ENCODE data around the gene PLA2R1. TPM values are rescaled to one million over a fixed set of nuclear protein-coding genes. Genes with fewer than 3 reads are reported as not detected.

PLA2R1 gene
- total RNA-seq, 1 experiment from 2014 or later = 0.39 TPM

DNA sequence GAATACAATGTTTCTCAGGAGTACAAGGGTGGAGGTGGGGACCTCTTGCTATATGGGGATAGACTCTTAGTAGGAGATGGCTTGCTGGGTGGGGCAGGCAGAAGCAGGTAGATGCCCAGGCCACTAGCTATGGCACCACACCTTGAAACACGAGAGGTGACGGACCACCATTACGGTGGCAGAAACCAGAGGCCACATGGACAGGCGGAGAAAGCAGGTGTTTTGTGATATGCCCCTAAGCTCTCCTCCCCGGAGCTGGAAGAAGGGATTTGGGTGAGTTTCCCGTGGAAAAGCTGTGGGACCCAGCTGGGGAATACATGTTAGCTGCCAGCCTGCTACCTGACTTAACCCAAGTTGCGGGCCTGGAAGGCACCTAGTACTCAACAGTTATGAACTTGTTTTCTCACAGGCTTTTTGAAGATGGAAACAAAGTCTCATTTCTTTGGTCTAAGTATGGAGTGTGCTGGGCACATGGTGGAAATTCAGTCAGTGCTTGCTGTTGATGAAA is 16.7 kb downstream of the PLA2R1 start:
- Mint-ChIP-seq H3K27me3 (ENCODE audit: insufficient read depth, unreplicated experiment) (peaks cover 4% of the 10 kb centered on the region), H3K27ac (ENCODE audit: unreplicated experiment) (no peak overlapping the region), H3K36me3 (ENCODE audit: insufficient read depth, unreplicated experiment) (no peaks in the 10 kb centered on the region), H3K9me3 (ENCODE audit: unreplicated experiment) (no peaks in the 10 kb centered on the region), H3K4me1 (ENCODE audit: low read depth, unreplicated experiment) (no peaks in the 10 kb centered on the region), H3K4me3 (ENCODE audit: unreplicated experiment) (no peak overlapping the region)
- H3K36me3 ChIP-seq (ENCODE audit: control insufficient read depth, insufficient read depth, low read length) = no peaks in the 10 kb centered on the region
- no peak overlapping the region for H3K4me3 ChIP-seq (ENCODE audit: low read depth, low read length)
- H3K9me3 ChIP-seq = no peaks in the 10 kb centered on the region
- no peaks in the 10 kb centered on the region for H3K4me1 ChIP-seq
- DNase-seq = no peak
- no TSS peak for BruUV-seq (replicated peaks)
- TF ChIP-seq, protein P1, sequence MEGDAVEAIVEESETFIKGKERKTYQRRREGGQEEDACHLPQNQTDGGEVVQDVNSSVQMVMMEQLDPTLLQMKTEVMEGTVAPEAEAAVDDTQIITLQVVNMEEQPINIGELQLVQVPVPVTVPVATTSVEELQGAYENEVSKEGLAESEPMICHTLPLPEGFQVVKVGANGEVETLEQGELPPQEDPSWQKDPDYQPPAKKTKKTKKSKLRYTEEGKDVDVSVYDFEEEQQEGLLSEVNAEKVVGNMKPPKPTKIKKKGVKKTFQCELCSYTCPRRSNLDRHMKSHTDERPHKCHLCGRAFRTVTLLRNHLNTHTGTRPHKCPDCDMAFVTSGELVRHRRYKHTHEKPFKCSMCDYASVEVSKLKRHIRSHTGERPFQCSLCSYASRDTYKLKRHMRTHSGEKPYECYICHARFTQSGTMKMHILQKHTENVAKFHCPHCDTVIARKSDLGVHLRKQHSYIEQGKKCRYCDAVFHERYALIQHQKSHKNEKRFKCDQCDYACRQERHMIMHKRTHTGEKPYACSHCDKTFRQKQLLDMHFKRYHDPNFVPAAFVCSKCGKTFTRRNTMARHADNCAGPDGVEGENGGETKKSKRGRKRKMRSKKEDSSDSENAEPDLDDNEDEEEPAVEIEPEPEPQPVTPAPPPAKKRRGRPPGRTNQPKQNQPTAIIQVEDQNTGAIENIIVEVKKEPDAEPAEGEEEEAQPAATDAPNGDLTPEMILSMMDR (IDR thresholded peaks at IDR 0.05; ENCODE audit: insufficient read depth in 1 of 2, low read depth in 1 of 2, low read length in 1 of 2, severe bottlenecking in 1 of 2, unreplicated experiment in 1 of 2) = no peak
- intact Hi-C loops (cut with micrococcal nuclease; ENCODE audit: unreplicated experiment) = no loop called here
- POLR2A ChIA-PET = no interaction called here
- H3K27me3 ChIP-seq (replicated peaks; ENCODE audit: control insufficient read depth, insufficient read depth, low read length) = no peaks in the 10 kb centered on the region
- CTCF ChIA-PET = no interaction called here

DNA sequence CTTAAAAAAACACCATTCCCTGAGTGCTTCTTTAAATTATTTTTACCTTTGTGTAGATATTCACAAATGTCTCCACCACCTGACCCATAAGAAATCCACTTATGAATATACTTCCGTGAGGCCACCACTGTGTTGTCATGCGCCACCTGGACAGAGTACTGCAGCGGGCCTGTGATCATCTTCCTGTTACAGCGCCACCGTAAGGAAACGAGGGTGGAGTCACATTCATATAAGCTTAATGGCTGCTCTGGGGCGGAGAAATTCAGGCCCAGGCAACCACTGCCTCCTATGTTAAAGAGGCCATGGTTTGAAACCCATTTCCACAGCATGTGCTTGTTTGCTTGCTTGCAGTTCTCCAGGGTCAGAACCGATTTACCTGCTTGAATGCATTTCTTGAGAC is 17.7 kb downstream of the PLA2R1 start:
- H3K27me3 Mint-ChIP-seq (ENCODE audit: insufficient read depth, unreplicated experiment) = peaks cover 4% of the 10 kb centered on the region
- H3K9me3 ChIP-seq = no peaks in the 10 kb centered on the region
- H3K4me1 ChIP-seq = no peaks in the 10 kb centered on the region
- intact Hi-C loops (cut with micrococcal nuclease; ENCODE audit: unreplicated experiment) = no loop called here
- no peak overlapping the region for H3K4me3 ChIP-seq (ENCODE audit: low read depth, low read length)
- no peak overlapping the region for H3K4me3 Mint-ChIP-seq (ENCODE audit: unreplicated experiment)
- H3K9me3 Mint-ChIP-seq (ENCODE audit: unreplicated experiment) = no peaks in the 10 kb centered on the region
- DNase-seq = no peak
- H3K27ac Mint-ChIP-seq (ENCODE audit: unreplicated experiment) = no peak overlapping the region
- CTCF ChIA-PET = no interaction called here
- TF ChIP-seq, protein P1 (IDR thresholded peaks at IDR 0.05; ENCODE audit: insufficient read depth in 1 of 2, low read depth in 1 of 2, low read length in 1 of 2, severe bottlenecking in 1 of 2, unreplicated experiment in 1 of 2) = no peak
- no TSS peak for BruUV-seq (replicated peaks)
- no peaks in the 10 kb centered on the region for H3K36me3 ChIP-seq (ENCODE audit: control insufficient read depth, insufficient read depth, low read length)
- no peaks in the 10 kb centered on the region for H3K36me3 Mint-ChIP-seq (ENCODE audit: insufficient read depth, unreplicated experiment)
- H3K4me1 Mint-ChIP-seq (ENCODE audit: low read depth, unreplicated experiment) = no peaks in the 10 kb centered on the region
- H3K27me3 ChIP-seq (replicated peaks; ENCODE audit: control insufficient read depth, insufficient read depth, low read length) = no peaks in the 10 kb centered on the region
- POLR2A ChIA-PET = no interaction called here

DNA sequence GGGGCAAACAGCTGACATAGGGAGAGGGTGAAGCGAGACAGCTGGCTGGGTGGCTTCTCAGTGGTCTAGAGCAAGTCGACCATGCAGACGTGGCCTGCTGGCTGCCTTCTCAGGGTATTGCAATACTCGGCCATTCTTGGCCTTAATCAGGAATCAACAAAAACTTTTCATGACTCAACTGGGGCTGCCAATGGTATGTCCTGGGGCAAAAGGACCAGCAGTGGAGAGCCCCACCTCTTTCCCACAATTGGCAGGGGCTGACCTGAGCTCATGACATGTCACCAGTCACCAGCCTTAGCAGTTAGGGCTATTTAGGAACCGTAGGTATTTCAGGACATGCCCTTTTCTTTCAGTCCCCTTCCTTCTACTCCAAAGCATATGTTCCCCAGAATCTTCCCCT is 19.1 kb downstream of the PLA2R1 start:
- ChIA-PET POLR2A (no interaction called here), CTCF (no interaction called here)
- intact Hi-C loops (cut with micrococcal nuclease; ENCODE audit: unreplicated experiment) = no loop called here

More for the DNA sequence above, 19.1 kb downstream of the PLA2R1 start:
- no peak for DNase-seq
- no peaks in the 10 kb centered on the region for H3K36me3 Mint-ChIP-seq (ENCODE audit: insufficient read depth, unreplicated experiment)
- no peak overlapping the region for H3K4me3 Mint-ChIP-seq (ENCODE audit: unreplicated experiment)
- H3K4me1 Mint-ChIP-seq (ENCODE audit: low read depth, unreplicated experiment) = no peaks in the 10 kb centered on the region
- H3K27ac Mint-ChIP-seq (ENCODE audit: unreplicated experiment) = no peak overlapping the region
- Histone ChIP-seq H3K9me3 (no peaks in the 10 kb centered on the region), H3K4me1 (no peaks in the 10 kb centered on the region), H3K27me3 (replicated peaks; ENCODE audit: control insufficient read depth, insufficient read depth, low read length) (no peaks in the 10 kb centered on the region), H3K4me3 (ENCODE audit: low read depth, low read length) (no peak overlapping the region), H3K36me3 (ENCODE audit: control insufficient read depth, insufficient read depth, low read length) (no peaks in the 10 kb centered on the region)
- H3K27me3 Mint-ChIP-seq (ENCODE audit: insufficient read depth, unreplicated experiment) = peaks cover 4% of the 10 kb centered on the region
- BruUV-seq (replicated peaks) = no TSS peak
- TF ChIP-seq, protein P1 (IDR thresholded peaks at IDR 0.05; ENCODE audit: insufficient read depth in 1 of 2, low read depth in 1 of 2, low read length in 1 of 2, severe bottlenecking in 1 of 2, unreplicated experiment in 1 of 2) = no peak
- H3K9me3 Mint-ChIP-seq (ENCODE audit: unreplicated experiment) = no peaks in the 10 kb centered on the region

Data from Caco-2 (cell line).